GM18499 (cell line): ENCODE measurements around the gene AKT1S1.
"Not testable (repeated sequence)": the region's sequence is repeated elsewhere in the genome, so short reads cannot be mapped to it uniquely, and the experiment has no call there.

ENCODE experiments used
- ATAC-seq: cut with Tn5 transposase; IDR thresholded peaks from one replicate; pipeline ENCODE4 v1.9.1; 2021; ENCODE audit warnings: moderate number of reproducible peaks; ENCODE audit not compliant: insufficient read depth, unreplicated experiment

Gene AKT1S1

DNA sequence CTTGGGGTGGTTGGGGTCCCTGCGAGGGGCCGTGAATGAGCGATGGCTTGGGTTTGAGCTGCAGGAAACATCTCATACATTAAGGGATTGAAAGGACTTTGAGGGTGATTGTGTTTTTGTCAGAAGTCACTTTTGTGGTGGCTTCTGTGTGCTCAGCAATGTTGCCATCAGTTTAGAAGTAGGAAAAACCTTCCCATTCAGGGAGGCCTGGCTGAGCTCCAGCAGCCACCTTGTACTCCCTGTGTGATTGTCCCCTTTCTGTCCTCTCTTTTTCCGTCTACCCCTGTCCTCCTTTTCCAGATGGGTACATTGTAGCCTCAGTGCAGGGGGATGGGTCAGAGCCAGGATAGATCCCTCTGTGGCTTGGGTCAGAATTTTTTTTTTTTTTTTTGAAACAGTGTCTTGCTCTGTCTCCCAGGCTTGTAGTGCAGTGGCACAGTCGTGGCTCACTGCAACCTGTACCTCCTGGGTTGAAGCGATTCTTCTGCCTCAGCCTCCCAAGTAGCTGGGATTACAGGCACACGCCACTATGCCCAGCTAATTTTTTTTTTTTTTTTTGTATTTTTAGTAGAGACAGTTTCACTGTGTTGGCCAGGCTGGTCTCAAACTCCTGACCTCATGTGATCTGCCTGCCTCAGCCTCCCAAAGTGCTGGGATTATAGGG lies 57.6 kb downstream of the AKT1S1 start:
- not testable (repeated sequence) for ATAC-seq
